HEK293T (cell line): ENCODE measurements around the gene FHIT.

Experiments
- BHLHE40 ChIP-seq: fragments of 450-650 bp; IDR thresholded peaks from 2 replicates; pipeline ENCODE4 v1.6.1; 2016; ENCODE audit warnings: mild to moderate bottlenecking, moderate library complexity, borderline replicate concordance
- FOXA1 ChIP-seq: fragments of 450-650 bp; IDR thresholded peaks from 2 replicates; pipeline ENCODE4 v1.6.1; 2016; ENCODE audit warnings: mild to moderate bottlenecking
- FOXK2 ChIP-seq: fragments of 450-650 bp; IDR thresholded peaks from 2 replicates; pipeline ENCODE4 v1.6.1; 2016; ENCODE audit warnings: mild to moderate bottlenecking
- FOXM1 ChIP-seq: fragments of 450-650 bp; IDR thresholded peaks from 2 replicates; pipeline ENCODE4 v1.6.1; 2017; ENCODE audit warnings: mild to moderate bottlenecking, borderline replicate concordance
- PKNOX1 ChIP-seq: fragments of 450-650 bp; IDR thresholded peaks from 2 replicates; pipeline ENCODE4 v1.6.1; 2016
- SUZ12 ChIP-seq: fragments of 450-650 bp; IDR thresholded peaks from 2 replicates; pipeline ENCODE4 v1.6.1; 2016; ENCODE audit warnings: mild to moderate bottlenecking

GRCh38 chr3:61081554-61081953, 169.7 kb downstream of the FHIT start:
- no peak for TF ChIP-seq FOXK2
- TF ChIP-seq FOXA1 = no peak
- TF ChIP-seq BHLHE40 = no peak
- TF ChIP-seq FOXM1 = no peak
- no peak for TF ChIP-seq SUZ12
- TF ChIP-seq PKNOX1 = no peak
